Upper lobe of left lung (tissue), 6 donors: ENCODE data around the gene EDEM2. TPM values are rescaled to one million over a fixed set of nuclear protein-coding genes. Genes with fewer than 3 reads are reported as not detected.
A peak's percentile ranks its signal among the peaks of the same experiment; 100 is the strongest.
"Not testable (repeated sequence)": the region's sequence is repeated elsewhere in the genome, so short reads cannot be mapped to it uniquely, and the experiment has no call there.

Source experiments
- ATAC-seq, 2 donors: fragments of 200-7000 bp; cut with Tn5 transposase; one replicate each; pipeline ENCODE4 v1.9.1; 2022; ENCODE audit warnings: mild to moderate bottlenecking in 2 of 2, moderate library complexity in 2 of 2; ENCODE audit not compliant: low FRiP score in 2 of 2
- DNase-seq, 2 donors: peaks; one replicate each; pipeline ENCODE4 v3.0.0-alpha.2; 2019 to 2020
- H3K27ac ChIP-seq, 4 donors: fragments of 200-600 bp; sonication (generic); one replicate each; pipeline ENCODE4 v1.5.1; 2016 to 2019
- H3K27me3 ChIP-seq, 4 donors: fragments of 200-600 bp; sonication (generic); one replicate each; pipeline ENCODE4 v1.5.1; 2017 to 2019
- H3K36me3 ChIP-seq, 4 donors: fragments of 200-600 bp; sonication (generic); one replicate each; pipeline ENCODE4 v1.5.1; 2016 to 2019
- H3K4me1 ChIP-seq, 4 donors: fragments of 200-600 bp; sonication (generic); one replicate each; pipeline ENCODE4 v1.5.1; 2018 to 2019
- H3K4me3 ChIP-seq, 4 donors: fragments of 200-600 bp; sonication (generic); one replicate each; pipeline ENCODE4 v1.5.1; 2017 to 2019; ENCODE audit warnings: mild to moderate bottlenecking in 2 of 4, moderate library complexity in 1 of 4
- H3K9me3 ChIP-seq, 4 donors: fragments of 200-600 bp; sonication (generic); one replicate each; pipeline ENCODE4 v1.5.1; 2018 to 2019
- EP300 ChIP-seq, 4 donors: sonication (generic); formaldehyde crosslinking; IDR thresholded peaks; one replicate each; pipeline ENCODE4 v1.5.1; 2017; ENCODE audit warnings: antibody characterized with exemption in 4 of 4, control low read depth in 2 of 4
- POLR2A ChIP-seq, 4 donors: fragments of 450-650 bp; IDR thresholded peaks; one replicate each; pipeline ENCODE4 v1.5.1; 2016 to 2017; ENCODE audit warnings: antibody characterized with exemption in 4 of 4, mild to moderate bottlenecking in 2 of 4
- POLR2AphosphoS5 ChIP-seq, 2 donors: sonication (generic); formaldehyde crosslinking; IDR thresholded peaks; one replicate each; pipeline ENCODE4 v1.5.1; 2017; ENCODE audit warnings: antibody characterized with exemption in 2 of 2
- WGBS, 2 donors: methylation state at CpG; one replicate each; pipeline ENCODE4 v1.1.5; 2017 to 2018; 5-methylcytosine and 5-hydroxymethylcytosine counted together
- total RNA-seq, 6 donors: library from RNA; depleted of rRNA in 4 of 6; stranded (reverse); fragments of >200 nt in 4 of 6; gene quantifications; one replicate each; pipeline versions ENCODE4 v1.1.0 to v1.2.1, GENCODE V29; 2016 to 2021
- TF ChIP-seq, protein P1 (sequence below), 6 experiments: fragments of 450-650 bp in 4 of 6; fragments of 200-600 bp in 2 of 6; sonication (generic) in 2 of 6; IDR thresholded peaks; one replicate each; pipeline ENCODE4 v1.5.1; 2016 to 2019; ENCODE audit warnings: antibody characterized with exemption in 6 of 6
- donor health status: DM: no; HTN: no; CAD: no; lungs with moderate emphysema.
- donor health status: DM: no; HTN: yes; CAD: no; lungs with severe emphysema.

Gene EDEM2
- total RNA-seq, 6 donors from 2014 or later: 22.0 to 46.2 (median 35.6) TPM

DNA sequence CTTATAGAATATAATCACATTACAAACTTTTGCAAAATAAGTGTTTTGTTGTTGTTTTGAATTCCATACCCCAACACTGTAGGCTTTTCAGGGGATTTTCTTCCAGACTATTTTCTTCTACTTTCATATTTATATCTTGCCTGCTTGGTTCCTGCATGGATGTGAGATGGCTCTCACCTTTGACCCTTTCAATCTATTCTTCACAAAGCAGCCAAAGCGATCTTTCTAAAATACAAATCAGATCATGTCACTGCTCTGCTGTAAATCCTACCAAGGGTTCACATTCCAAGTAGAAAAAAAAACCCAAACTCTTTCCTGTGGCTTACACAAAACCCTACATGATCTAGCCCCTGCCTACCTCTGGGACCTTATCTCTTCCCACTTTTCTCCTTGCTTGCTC, 29.5 kb downstream of the EDEM2 start:
- TF ChIP-seq, protein P1, sequence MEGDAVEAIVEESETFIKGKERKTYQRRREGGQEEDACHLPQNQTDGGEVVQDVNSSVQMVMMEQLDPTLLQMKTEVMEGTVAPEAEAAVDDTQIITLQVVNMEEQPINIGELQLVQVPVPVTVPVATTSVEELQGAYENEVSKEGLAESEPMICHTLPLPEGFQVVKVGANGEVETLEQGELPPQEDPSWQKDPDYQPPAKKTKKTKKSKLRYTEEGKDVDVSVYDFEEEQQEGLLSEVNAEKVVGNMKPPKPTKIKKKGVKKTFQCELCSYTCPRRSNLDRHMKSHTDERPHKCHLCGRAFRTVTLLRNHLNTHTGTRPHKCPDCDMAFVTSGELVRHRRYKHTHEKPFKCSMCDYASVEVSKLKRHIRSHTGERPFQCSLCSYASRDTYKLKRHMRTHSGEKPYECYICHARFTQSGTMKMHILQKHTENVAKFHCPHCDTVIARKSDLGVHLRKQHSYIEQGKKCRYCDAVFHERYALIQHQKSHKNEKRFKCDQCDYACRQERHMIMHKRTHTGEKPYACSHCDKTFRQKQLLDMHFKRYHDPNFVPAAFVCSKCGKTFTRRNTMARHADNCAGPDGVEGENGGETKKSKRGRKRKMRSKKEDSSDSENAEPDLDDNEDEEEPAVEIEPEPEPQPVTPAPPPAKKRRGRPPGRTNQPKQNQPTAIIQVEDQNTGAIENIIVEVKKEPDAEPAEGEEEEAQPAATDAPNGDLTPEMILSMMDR (IDR thresholded peaks at IDR 0.05): no peak
- no peak for TF ChIP-seq POLR2AphosphoS5 (IDR thresholded peaks at IDR 0.05)
- no peak for TF ChIP-seq EP300 (IDR thresholded peaks at IDR 0.05)
- no peak for TF ChIP-seq POLR2A (IDR thresholded peaks at IDR 0.05)
- peaks cover 41 to 95% (median 60%) of the 10 kb centered on the region in 4 donors for H3K36me3 ChIP-seq
- WGBS, 2 donors: 84 to 100% methylated on average over 1 of the region's 1 CpG
- no peaks in the 10 kb centered on the region for H3K27me3 ChIP-seq
- DNase-seq: no peak
- no peaks in the 10 kb centered on the region for H3K9me3 ChIP-seq
- no peak overlapping the region for H3K27ac ChIP-seq
- no peak overlapping the region for H3K4me3 ChIP-seq
- ATAC-seq: no peak
- H3K4me1 ChIP-seq: no peaks in the 10 kb centered on the region

DNA sequence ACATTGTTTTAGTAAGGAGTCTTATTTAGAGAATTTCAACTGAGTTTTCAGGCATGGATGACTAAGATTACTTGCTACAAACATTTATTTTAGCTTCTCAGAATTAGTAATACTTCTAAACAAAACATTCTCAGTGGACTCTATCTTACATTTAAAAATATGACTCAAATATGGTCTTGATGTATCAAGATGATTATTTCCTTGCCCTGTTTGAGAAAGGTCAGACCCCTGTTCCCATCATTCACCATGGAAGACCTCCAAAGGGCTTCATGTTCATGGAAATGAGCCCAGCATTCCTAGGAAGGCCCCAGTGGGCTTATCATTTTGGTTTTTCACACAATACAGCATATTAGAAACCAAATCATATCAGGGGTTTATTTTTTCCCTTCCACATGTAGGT, 29.9 kb downstream of the EDEM2 start:
- ATAC-seq: peak in 1 of 2 donors; percentile 30
- no peak overlapping the region for H3K4me3 ChIP-seq

DNA sequence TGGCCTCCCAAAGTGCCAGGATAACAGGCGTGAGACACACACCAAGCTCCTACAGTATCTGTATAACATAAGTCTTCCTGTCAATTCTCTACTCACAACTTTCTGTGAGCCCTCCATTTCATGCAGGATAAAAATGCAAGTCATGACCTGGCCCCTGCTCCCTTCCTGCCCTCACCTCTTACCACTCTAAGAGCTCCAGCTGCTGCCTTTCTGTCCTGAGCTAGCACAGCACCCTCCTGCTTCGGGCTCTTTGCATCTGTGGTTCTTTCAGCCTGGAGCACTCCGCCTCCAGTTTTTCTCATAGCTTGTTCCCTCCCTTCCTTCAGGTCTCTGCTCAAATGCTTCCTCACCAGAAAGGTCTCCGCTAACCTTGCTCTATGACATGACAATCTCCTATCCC, 30.9 kb downstream of the EDEM2 start:
- peaks cover 32 to 81% (median 50%) of the 10 kb centered on the region in 4 donors for H3K36me3 ChIP-seq
- DNase-seq (no peak), ATAC-seq (no peak)
- 80 to 89% methylated on average over 4 of the region's 4 CpGs for WGBS, 2 donors
- H3K4me1 ChIP-seq: no peaks in the 10 kb centered on the region
- TF ChIP-seq, protein P1 (IDR thresholded peaks at IDR 0.05): no peak
- TF ChIP-seq POLR2A (IDR thresholded peaks at IDR 0.05): no peak
- no peak for TF ChIP-seq POLR2AphosphoS5 (IDR thresholded peaks at IDR 0.05)
- no peak for TF ChIP-seq EP300 (IDR thresholded peaks at IDR 0.05)
- H3K9me3 ChIP-seq: no peaks in the 10 kb centered on the region
- no peak overlapping the region for H3K4me3 ChIP-seq
- H3K27ac ChIP-seq: no peak overlapping the region
- H3K27me3 ChIP-seq: no peaks in the 10 kb centered on the region

More for the DNA sequence above, 29.9 kb downstream of the EDEM2 start:
- Histone ChIP-seq H3K27me3 (no peaks in the 10 kb centered on the region), H3K4me1 (no peaks in the 10 kb centered on the region), H3K36me3 (peaks cover 41 to 90% (median 57%) of the 10 kb centered on the region in 4 donors), H3K27ac (no peak overlapping the region), H3K9me3 (no peaks in the 10 kb centered on the region)
- TF ChIP-seq POLR2A (IDR thresholded peaks at IDR 0.05) (no peak), POLR2AphosphoS5 (IDR thresholded peaks at IDR 0.05) (no peak), EP300 (IDR thresholded peaks at IDR 0.05) (no peak)
- TF ChIP-seq, protein P1 (IDR thresholded peaks at IDR 0.05): no peak
- DNase-seq: no peak

DNA sequence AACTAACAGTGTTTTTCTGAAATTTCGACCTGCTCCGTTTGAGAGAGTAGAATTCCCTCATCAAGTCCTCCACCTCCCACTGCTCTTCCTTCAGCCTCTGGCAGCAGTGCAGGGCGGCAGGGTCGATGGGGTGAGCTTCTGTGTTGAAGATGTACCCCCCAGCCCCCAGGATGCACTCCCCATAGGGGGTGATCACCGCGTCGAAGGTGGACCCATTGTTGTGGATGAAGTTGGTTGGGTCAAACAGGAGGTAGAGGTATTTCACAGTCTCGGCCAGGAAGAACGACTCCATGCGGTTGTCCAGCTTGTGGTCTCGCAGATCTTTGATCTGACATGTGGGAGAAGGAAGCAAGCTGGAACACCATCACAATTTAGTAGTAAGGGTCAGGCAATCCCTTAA, 31.5 kb downstream of the EDEM2 start:
- no peaks in the 10 kb centered on the region for H3K4me1 ChIP-seq
- no peaks in the 10 kb centered on the region for H3K9me3 ChIP-seq
- H3K27ac ChIP-seq: no peak overlapping the region
- H3K36me3 ChIP-seq: peaks cover 26 to 75% (median 44%) of the 10 kb centered on the region in 4 donors
- WGBS, 2 donors: 92 to 94% methylated on average over 11 of the region's 11 CpGs
- ATAC-seq (no peak), DNase-seq (no peak)
- no peaks in the 10 kb centered on the region for H3K27me3 ChIP-seq
- H3K4me3 ChIP-seq: no peak overlapping the region
- TF ChIP-seq POLR2A (IDR thresholded peaks at IDR 0.05): no peak
- TF ChIP-seq, protein P1 (IDR thresholded peaks at IDR 0.05): no peak
- no peak for TF ChIP-seq EP300 (IDR thresholded peaks at IDR 0.05)

DNA sequence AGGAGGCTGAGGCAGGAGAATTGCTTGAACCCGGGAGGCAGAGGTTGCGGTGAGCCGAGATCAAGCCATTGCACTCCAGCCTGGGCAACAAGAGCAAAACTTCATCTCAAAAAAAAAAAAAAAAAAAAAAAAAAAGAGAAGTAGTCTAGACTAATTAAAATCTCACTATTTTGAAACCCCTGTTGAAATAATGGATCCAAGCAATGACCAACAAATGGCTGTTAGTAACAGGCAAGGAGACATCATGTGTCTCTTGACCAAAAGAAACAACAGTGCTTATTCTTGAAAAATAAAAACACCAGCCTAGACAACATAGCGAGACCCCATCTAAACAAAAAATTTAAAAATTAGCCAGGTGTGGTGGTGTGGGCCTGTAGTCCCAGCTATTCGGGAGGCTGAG, 34.9 kb downstream of the EDEM2 start:
- H3K4me1 ChIP-seq, H3K4me3 ChIP-seq, ATAC-seq, H3K9me3 ChIP-seq, H3K27ac ChIP-seq, H3K27me3 ChIP-seq, DNase-seq: not testable (repeated sequence)
- peaks cover 7 to 53% (median 23%) of the 10 kb centered on the region in 4 donors for H3K36me3 ChIP-seq
- WGBS, 2 donors: 98 to 99% methylated on average over 5 of the region's 5 CpGs
